Adrenal gland (tissue), 12 donors: ENCODE measurements around the gene SH3BP1. TPM values are rescaled to one million over a fixed set of nuclear protein-coding genes. Genes with fewer than 3 reads are reported as not detected.
"Not testable (repeated sequence)": the region's sequence is repeated elsewhere in the genome, so short reads cannot be mapped to it uniquely, and the experiment has no call there.

Experiments
- DNase-seq, 7 donors: peaks; one replicate each; pipeline ENCODE4 v3.0.0-alpha.2; 2019 to 2020
- H3K27ac ChIP-seq, 5 donors: fragments of 200-600 bp; sonication (generic) in 4 of 5; 1 replicate in 3 of 5; 2 replicates in 2 of 5; pipeline versions ENCODE4 v1.5.1 to v1.8.0; 2016 to 2020; ENCODE audit warnings: mild to moderate bottlenecking in 1 of 5
- H3K27me3 ChIP-seq: fragments of 200-600 bp; 2 replicates; pipeline ENCODE4 v1.8.0; 2021
- H3K36me3 ChIP-seq, 2 donors: fragments of 200-600 bp; replicated peaks in 1 of 2; 1 replicate in 1 of 2; 2 replicates in 1 of 2; pipeline versions ENCODE4 v1.5.1 to v1.8.0; 2018 to 2022
- H3K4me1 ChIP-seq, 2 donors: fragments of 200-600 bp; replicated peaks in 1 of 2; 1 replicate in 1 of 2; 2 replicates in 1 of 2; pipeline versions ENCODE4 v1.5.1 to v1.8.0; 2018 to 2021
- H3K4me3 ChIP-seq, 4 donors: fragments of 200-600 bp; sonication (generic) in 3 of 4; one replicate each; pipeline ENCODE4 v1.5.1; 2016 to 2018
- H3K9me3 ChIP-seq, 3 donors: fragments of 200-600 bp; sonication (generic) in 1 of 3; replicated peaks in 1 of 3; 1 replicate in 2 of 3; 2 replicates in 1 of 3; pipeline versions ENCODE4 v1.5.1 to v1.8.0; 2016 to 2021
- POLR2A ChIP-seq, 2 donors: fragments of 450-650 bp; IDR thresholded peaks; one replicate each; pipeline ENCODE4 v1.6.1; 2017; ENCODE audit warnings: antibody characterized with exemption in 2 of 2, mild to moderate bottlenecking in 2 of 2, moderate library complexity in 1 of 2
- WGBS, 4 donors: extraction: QIAGEN DNeasy Blood & Tissue Kit in 2 of 4; methylation state at CpG; one replicate each; pipeline versions ENCODE4 v1.1.5 to v1.1.7; 2013 to 2017; 5-methylcytosine and 5-hydroxymethylcytosine counted together
- intact Hi-C, 2 donors: fragments of 100-400 bp; cut with DNase I; formaldehyde crosslinking; loops; one replicate each; pipeline versions ENCODE4 v1.14.1 to v1.15.0; 2022 to 2023
- polyA plus RNA-seq, 3 donors: library from polyadenylated mRNA; stranded (reverse); fragments of 200-250 nt in 2 of 3; fragments of 350-450 nt in 1 of 3; fragmentation: Illumina TruSeq in 1 of 3; extraction: RNeasy Lipid Tissue Mini Kit (QIAGEN cat#74804) in 1 of 3; gene quantifications; one replicate each; pipeline ENCODE4 v1.2.3, GENCODE V29; 2013 to 2014
- total RNA-seq, 9 donors: library from RNA; depleted of rRNA in 4 of 9; stranded (reverse); fragments of >200 nt in 4 of 9; fragments of 120-200 nt in 1 of 9; fragmentation: NEBNext Ultra II Directional in 1 of 9; extraction: Animal tissue kit (Norgen Biotek cat#: 25700) in 1 of 9; gene quantifications; one replicate each; pipeline versions ENCODE4 v1.1.0 to v1.2.4, GENCODE V29; 2013 to 2023
- TF ChIP-seq, protein P1 (sequence below), 6 experiments: fragments of 450-650 bp in 4 of 6; fragments of 200-600 bp in 2 of 6; sonication (generic) in 1 of 6; IDR thresholded peaks; 1 replicate in 5 of 6; 2 replicates in 1 of 6; pipeline versions ENCODE4 v1.5.1 to v1.8.0; 2016 to 2021; ENCODE audit warnings: antibody characterized with exemption in 6 of 6, mild to moderate bottlenecking in 2 of 6, moderate library complexity in 1 of 6
- donor health status: healthy with polysubstance abuse.
- donor health status: Bipolar disorder and iron deficiency.
- donor health status: DM: yes; HTN: yes; CAD: no.
- donor health status: DM: no; HTN: no; CAD: no.
- donor health status: DM: no; HTN: no; CAD: no.
- donor health status: DM: yes; HTN: yes; CAD: no.

The SH3BP1 gene
- total and polyA plus RNA-seq, 12 donors = 2.4 to 27.3 (median 10.1) TPM

GRCh38 chr22:37690901-37691504, 51.5 kb downstream of the SH3BP1 start:
- Histone ChIP-seq H3K4me1 (peaks cover 8 to 22% of the 10 kb centered on the region in 2 donors), H3K27ac (peak overlapping the region in 2 of 5 donors; percentile 52 to 64), H3K36me3 (peaks cover 0 to 65% of the 10 kb centered on the region in 2 donors), H3K27me3 (no peaks in the 10 kb centered on the region), H3K9me3 (no peaks in the 10 kb centered on the region), H3K4me3 (no peak overlapping the region)
- TF ChIP-seq, protein P1, sequence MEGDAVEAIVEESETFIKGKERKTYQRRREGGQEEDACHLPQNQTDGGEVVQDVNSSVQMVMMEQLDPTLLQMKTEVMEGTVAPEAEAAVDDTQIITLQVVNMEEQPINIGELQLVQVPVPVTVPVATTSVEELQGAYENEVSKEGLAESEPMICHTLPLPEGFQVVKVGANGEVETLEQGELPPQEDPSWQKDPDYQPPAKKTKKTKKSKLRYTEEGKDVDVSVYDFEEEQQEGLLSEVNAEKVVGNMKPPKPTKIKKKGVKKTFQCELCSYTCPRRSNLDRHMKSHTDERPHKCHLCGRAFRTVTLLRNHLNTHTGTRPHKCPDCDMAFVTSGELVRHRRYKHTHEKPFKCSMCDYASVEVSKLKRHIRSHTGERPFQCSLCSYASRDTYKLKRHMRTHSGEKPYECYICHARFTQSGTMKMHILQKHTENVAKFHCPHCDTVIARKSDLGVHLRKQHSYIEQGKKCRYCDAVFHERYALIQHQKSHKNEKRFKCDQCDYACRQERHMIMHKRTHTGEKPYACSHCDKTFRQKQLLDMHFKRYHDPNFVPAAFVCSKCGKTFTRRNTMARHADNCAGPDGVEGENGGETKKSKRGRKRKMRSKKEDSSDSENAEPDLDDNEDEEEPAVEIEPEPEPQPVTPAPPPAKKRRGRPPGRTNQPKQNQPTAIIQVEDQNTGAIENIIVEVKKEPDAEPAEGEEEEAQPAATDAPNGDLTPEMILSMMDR (IDR thresholded peaks at IDR 0.05) = no peak
- TF ChIP-seq POLR2A (IDR thresholded peaks at IDR 0.05) = no peak
- peak; percentile 54 to 89 (median 82) for DNase-seq
- WGBS, 4 donors = 47 to 50% (median 50%) methylated on average over 2 to 18 of the region's 18 CpGs
- intact Hi-C loops = no loop called here

DNA sequence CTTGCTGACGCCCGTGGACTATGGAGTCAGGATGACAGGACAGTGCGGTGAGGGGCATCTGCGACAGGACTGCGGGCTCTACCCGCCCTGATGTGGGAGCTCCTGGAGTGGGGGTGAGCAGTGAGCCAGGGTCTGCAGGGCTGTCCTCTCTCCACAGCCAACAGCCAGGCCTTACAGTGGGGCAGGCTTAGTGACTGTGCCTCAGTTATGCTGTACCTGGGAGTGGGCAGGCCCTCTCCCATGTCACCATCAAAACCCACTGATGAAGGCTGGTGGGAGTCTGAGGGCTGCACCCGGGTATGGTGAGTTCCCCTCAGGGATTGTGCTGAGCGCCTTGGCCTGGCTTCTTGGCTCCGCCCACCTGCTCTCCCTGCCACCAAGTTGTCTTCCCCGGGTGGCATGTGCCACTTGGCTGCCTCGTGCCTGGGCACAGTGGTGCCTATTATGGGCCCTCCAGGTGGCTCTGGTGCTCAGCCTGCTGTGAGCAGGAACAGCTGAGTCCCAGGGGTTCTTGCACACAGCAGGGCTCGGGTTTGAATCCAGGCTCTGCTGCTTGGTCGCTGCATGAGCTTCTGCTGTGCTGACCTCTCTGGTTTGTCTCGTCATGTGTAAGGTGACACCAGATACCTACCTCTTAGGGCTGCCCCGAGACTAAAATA, 53.3 kb downstream of the SH3BP1 start:
- Histone ChIP-seq H3K27ac (no peak overlapping the region), H3K27me3 (no peaks in the 10 kb centered on the region), H3K36me3 (peaks cover 0 to 65% of the 10 kb centered on the region in 2 donors), H3K4me3 (no peak overlapping the region), H3K9me3 (no peaks in the 10 kb centered on the region), H3K4me1 (peaks cover 0 to 24% of the 10 kb centered on the region in 2 donors)
- DNase-seq = no peak
- 90 to 100% (median 94%) methylated on average over 2 to 15 of the region's 15 CpGs for WGBS, 4 donors
- TF ChIP-seq, protein P1 (IDR thresholded peaks at IDR 0.05) = no peak
- no peak for TF ChIP-seq POLR2A (IDR thresholded peaks at IDR 0.05)
- intact Hi-C loops = no loop called here

DNA sequence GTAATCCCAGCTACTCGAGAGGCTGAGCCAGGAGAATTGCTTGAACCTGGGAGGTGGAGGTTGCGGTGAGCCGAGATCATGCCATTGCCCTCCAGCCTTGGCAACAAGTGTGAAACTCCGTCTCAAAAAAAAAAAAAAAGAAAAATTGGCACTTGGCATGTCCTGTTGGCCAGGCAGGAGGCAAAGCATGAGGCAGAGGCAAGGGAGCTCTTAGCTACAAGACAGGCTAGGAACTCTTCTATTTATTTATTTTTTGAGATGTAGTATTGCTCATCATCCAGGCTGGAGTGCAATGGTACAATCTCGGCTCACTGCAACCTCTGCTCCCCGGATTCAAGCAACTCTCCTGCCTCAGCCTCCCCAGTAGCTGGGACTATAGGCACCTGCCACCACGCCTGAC, 54.7 kb downstream of the SH3BP1 start:
- WGBS, 4 donors = 82 to 92% (median 85%) methylated on average over 7 of the region's 7 CpGs
- H3K4me3 ChIP-seq, H3K27me3 ChIP-seq, intact Hi-C loops, H3K9me3 ChIP-seq, DNase-seq, H3K27ac ChIP-seq: not testable (repeated sequence)
- Histone ChIP-seq H3K4me1 (peaks cover 0 to 20% of the 10 kb centered on the region in 2 donors), H3K36me3 (peaks cover 0 to 52% of the 10 kb centered on the region in 2 donors)

DNA sequence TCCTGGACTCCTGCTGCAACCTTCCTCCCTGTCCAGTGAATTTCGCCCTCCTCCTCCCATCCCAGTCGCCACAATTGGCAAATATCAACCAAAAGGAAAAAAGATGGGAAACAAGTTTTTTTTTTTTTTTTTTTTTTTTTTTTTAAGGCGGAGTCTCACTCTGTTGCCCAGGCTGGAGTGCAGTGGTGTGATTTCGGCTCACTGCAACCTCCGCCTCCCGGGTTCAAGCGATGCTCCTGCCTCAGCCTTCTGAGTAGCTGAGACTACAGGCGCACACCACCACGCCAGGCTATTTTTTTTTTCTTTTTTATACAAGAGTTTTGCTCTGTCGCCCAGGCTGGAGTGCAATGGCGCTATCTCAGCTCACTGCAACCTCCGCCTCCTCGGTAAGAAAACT, 56.8 kb downstream of the SH3BP1 start:
- not testable (repeated sequence) for H3K4me3 ChIP-seq, H3K27me3 ChIP-seq, H3K9me3 ChIP-seq, DNase-seq
- 21 to 31% (median 23%) methylated on average over 13 of the region's 13 CpGs for WGBS, 4 donors
- H3K4me1 ChIP-seq = peaks cover 0 to 17% of the 10 kb centered on the region in 2 donors
- H3K36me3 ChIP-seq = peaks cover 0 to 35% of the 10 kb centered on the region in 2 donors
- intact Hi-C loops = loop anchor here in 1 of 2 donors (5.0 kb wide), 1 partner anchor 41 kb away; no protein-coding TSS in a partner anchor
- H3K27ac ChIP-seq = peak overlapping the region in 3 of 5 donors; percentile 12 to 70 (median 47)

- peak in 1 of 2 donors; percentile 75 for TF ChIP-seq POLR2A (IDR thresholded peaks at IDR 0.05)
- TF ChIP-seq, protein P1 (IDR thresholded peaks at IDR 0.05) = peak; percentile 21 to 59 (median 54)
- WGBS, 4 donors = 7 to 16% (median 13%) methylated on average over 12 to 39 of the region's 39 CpGs
- Histone ChIP-seq H3K4me1 (peaks cover 0 to 17% of the 10 kb centered on the region in 2 donors), H3K9me3 (no peaks in the 10 kb centered on the region), H3K36me3 (peaks cover 0 to 28% of the 10 kb centered on the region in 2 donors), H3K27me3 (no peaks in the 10 kb centered on the region), H3K4me3 (no peak within 1 kb of the TSS), H3K27ac (peak within 1 kb of the TSS in 4 of 5 donors; percentile 4 to 70 (median 30))
- peak; percentile 93 to 99 (median 98) for DNase-seq
- intact Hi-C loops = loop anchor here in 1 of 2 donors (5.0 kb wide), 1 partner anchor 40 kb away; no protein-coding TSS in a partner anchor
These were observed 57.4 kb downstream of the SH3BP1 start, which contains the start of gene TRIOBP for GRCh38 chr22:37696657-37697537. TRIOBP (plus strand) TSS chr22:37697048; CDS start chr22:37701366, 4,318 bp downstream.
